HG03066 (cell line): ENCODE data around the gene SEC61A1.

Source experiments
- ATAC-seq: cut with Tn5 transposase; IDR thresholded peaks from one replicate; pipeline ENCODE4 v1.9.1; 2021; ENCODE audit warnings: low read depth; ENCODE audit not compliant: unreplicated experiment

The SEC61A1 gene

GRCh38 chr3:128056258-128056657 is 4.0 kb downstream of the SEC61A1 start:
- no peak for ATAC-seq

GRCh38 chr3:128060473-128061381 is 8.5 kb downstream of the SEC61A1 start:
- no peak for ATAC-seq

GRCh38 chr3:128062033-128062745 is 10.0 kb downstream of the SEC61A1 start:
- no peak for ATAC-seq

- ATAC-seq = no peak
Measured at GRCh38 chr3:128063865-128064264, 11.6 kb downstream of the SEC61A1 start.

- ATAC-seq = no peak
Measured at GRCh38 chr3:128064962-128065361, 12.7 kb downstream of the SEC61A1 start.

- ATAC-seq = no peak
Measured at GRCh38 chr3:128066114-128066513, 13.9 kb downstream of the SEC61A1 start.

GRCh38 chr3:128066676-128067075 is 14.4 kb downstream of the SEC61A1 start:
- ATAC-seq = no peak

- no peak for ATAC-seq
Measured at GRCh38 chr3:128067489-128067888, 15.3 kb downstream of the SEC61A1 start.

- ATAC-seq = no peak
Measured at GRCh38 chr3:128068156-128068620, 16.0 kb downstream of the SEC61A1 start.

- no peak for ATAC-seq
Measured at GRCh38 chr3:128069271-128069670, 17.0 kb downstream of the SEC61A1 start.

- ATAC-seq = no peak
Measured at GRCh38 chr3:128070898-128071591, 18.8 kb downstream of the SEC61A1 start.

- no peak for ATAC-seq
Measured at GRCh38 chr3:128071771-128072453, 19.7 kb downstream of the SEC61A1 start.

- ATAC-seq = no peak
Measured at GRCh38 chr3:128072454-128073184, 20.4 kb downstream of the SEC61A1 start.

GRCh38 chr3:128073185-128073725 is 21.0 kb downstream of the SEC61A1 start:
- ATAC-seq = no peak

- ATAC-seq = no peak
Measured at GRCh38 chr3:128073807-128074206, 21.6 kb downstream of the SEC61A1 start.

GRCh38 chr3:128074851-128075521 is 22.7 kb downstream of the SEC61A1 start:
- no peak for ATAC-seq

- peak; percentile 51 for ATAC-seq
Measured at GRCh38 chr3:128075522-128076482, 23.6 kb downstream of the SEC61A1 start.
